Left ventricle myocardium inferior (tissue), 1 donor: ENCODE data around the gene RBM6. TPM values are rescaled to one million over a fixed set of nuclear protein-coding genes. Genes with fewer than 3 reads are reported as not detected.

ENCODE experiments used
- DNase-seq: peaks from one replicate; pipeline ENCODE4 v3.0.0-alpha.2; 2020
- H3K27ac ChIP-seq: fragments of 200-600 bp; replicated peaks from 2 replicates; pipeline ENCODE4 v1.8.0; 2021
- H3K27me3 ChIP-seq: fragments of 200-600 bp; 2 replicates; pipeline ENCODE4 v1.8.0; 2021; ENCODE audit warnings: low read depth
- H3K36me3 ChIP-seq: fragments of 200-600 bp; 2 replicates; pipeline ENCODE4 v1.8.0; 2021
- H3K4me1 ChIP-seq: fragments of 200-600 bp; 2 replicates; pipeline ENCODE4 v1.8.0; 2021
- H3K4me3 ChIP-seq: fragments of 200-600 bp; 2 replicates; pipeline ENCODE4 v1.8.0; 2021; ENCODE audit warnings: mild to moderate bottlenecking, moderate library complexity
- H3K9me3 ChIP-seq: fragments of 200-600 bp; replicated peaks from 2 replicates; pipeline ENCODE4 v1.8.0; 2021
- CTCF ChIP-seq: fragments of 200-600 bp; IDR thresholded peaks from 2 replicates; pipeline ENCODE4 v1.8.0; 2021; ENCODE audit warnings: antibody characterized with exemption, mild to moderate bottlenecking, borderline replicate concordance
- intact Hi-C: fragments of 100-400 bp; cut with micrococcal nuclease; formaldehyde crosslinking; loops from one replicate; pipeline ENCODE4 v1.11.0; 2022
- total RNA-seq: library from RNA; stranded (reverse); fragmentation: NEBNext Ultra II Directional; extraction: Animal tissue kit (Norgen Biotek cat#: 25700); gene quantifications from one replicate; pipeline ENCODE4 v1.2.1, GENCODE V29; 2021
- donor health status: DM: no; HTN: yes; CAD: no; lungs with severe emphysema.

RBM6 gene
- total RNA-seq, 1 donor from 2014 or later: 40.4 TPM

GRCh38 chr3:49976942-49977341 lies 37.0 kb downstream of the RBM6 start:
- H3K27ac ChIP-seq: no peak overlapping the region
- TF ChIP-seq CTCF: no peak
- intact Hi-C loops: no loop called here
- H3K4me3 ChIP-seq: no peak overlapping the region
- H3K27me3 ChIP-seq: no peaks in the 10 kb centered on the region
- no peak for DNase-seq
- H3K9me3 ChIP-seq: no peaks in the 10 kb centered on the region
- peaks cover 62% of the 10 kb centered on the region for H3K36me3 ChIP-seq
- peaks cover 4% of the 10 kb centered on the region for H3K4me1 ChIP-seq

GRCh38 chr3:49984394-49984793 lies 44.4 kb downstream of the RBM6 start:
- Histone ChIP-seq H3K36me3 (peaks cover 47% of the 10 kb centered on the region), H3K4me3 (no peak overlapping the region), H3K9me3 (no peaks in the 10 kb centered on the region), H3K4me1 (peaks cover 3% of the 10 kb centered on the region), H3K27me3 (no peaks in the 10 kb centered on the region), H3K27ac (no peak overlapping the region)
- no peak for DNase-seq
- TF ChIP-seq CTCF: no peak
- intact Hi-C loops: no loop called here

GRCh38 chr3:49992326-49992725 lies 52.4 kb downstream of the RBM6 start:
- Histone ChIP-seq H3K27ac (no peak overlapping the region), H3K4me1 (peaks cover 18% of the 10 kb centered on the region), H3K36me3 (peaks cover 19% of the 10 kb centered on the region), H3K9me3 (no peaks in the 10 kb centered on the region), H3K27me3 (no peaks in the 10 kb centered on the region), H3K4me3 (no peak overlapping the region)
- TF ChIP-seq CTCF: no peak
- intact Hi-C loops: no loop called here
- DNase-seq: no peak

- Histone ChIP-seq H3K4me1 (peaks cover 16% of the 10 kb centered on the region), H3K4me3 (no peak overlapping the region)
- intact Hi-C loops: no loop called here
These were observed 54.5 kb downstream of the RBM6 start for GRCh38 chr3:49994476-49994875.

GRCh38 chr3:49996016-49996415 lies 56.1 kb downstream of the RBM6 start:
- no peak for TF ChIP-seq CTCF
- H3K9me3 ChIP-seq: no peaks in the 10 kb centered on the region
- DNase-seq: no peak
- H3K27me3 ChIP-seq: no peaks in the 10 kb centered on the region
- H3K4me1 ChIP-seq: peaks cover 12% of the 10 kb centered on the region
- peaks cover 13% of the 10 kb centered on the region for H3K36me3 ChIP-seq
- no peak overlapping the region for H3K4me3 ChIP-seq
- intact Hi-C loops: no loop called here
- H3K27ac ChIP-seq: no peak overlapping the region

More at GRCh38 chr3:49994476-49994875, 54.5 kb downstream of the RBM6 start:
- DNase-seq: no peak
- Histone ChIP-seq H3K27me3 (no peaks in the 10 kb centered on the region), H3K27ac (no peak overlapping the region), H3K9me3 (no peaks in the 10 kb centered on the region), H3K36me3 (peaks cover 6% of the 10 kb centered on the region)
- TF ChIP-seq CTCF: no peak

GRCh38 chr3:49997862-49998261 lies 57.9 kb downstream of the RBM6 start:
- H3K36me3 ChIP-seq: peaks cover 29% of the 10 kb centered on the region
- no peaks in the 10 kb centered on the region for H3K4me1 ChIP-seq
- no peak for TF ChIP-seq CTCF
- H3K4me3 ChIP-seq: no peak overlapping the region
- H3K27ac ChIP-seq: no peak overlapping the region
- no peaks in the 10 kb centered on the region for H3K27me3 ChIP-seq
- intact Hi-C loops: no loop called here
- no peak for DNase-seq
- no peaks in the 10 kb centered on the region for H3K9me3 ChIP-seq
